HG03060 (cell line): Measurements from ENCODE around the gene F7.

Source experiments
- ATAC-seq: cut with Tn5 transposase; IDR thresholded peaks from one replicate; pipeline ENCODE4 v1.9.1; 2021; ENCODE audit warnings: low read depth, moderate number of reproducible peaks; ENCODE audit not compliant: unreplicated experiment

The F7 gene

GRCh38 chr13:113166681-113167080, 61.1 kb downstream of the F7 start:
- no peak for ATAC-seq

GRCh38 chr13:113167155-113167554, 61.6 kb downstream of the F7 start:
- no peak for ATAC-seq

DNA sequence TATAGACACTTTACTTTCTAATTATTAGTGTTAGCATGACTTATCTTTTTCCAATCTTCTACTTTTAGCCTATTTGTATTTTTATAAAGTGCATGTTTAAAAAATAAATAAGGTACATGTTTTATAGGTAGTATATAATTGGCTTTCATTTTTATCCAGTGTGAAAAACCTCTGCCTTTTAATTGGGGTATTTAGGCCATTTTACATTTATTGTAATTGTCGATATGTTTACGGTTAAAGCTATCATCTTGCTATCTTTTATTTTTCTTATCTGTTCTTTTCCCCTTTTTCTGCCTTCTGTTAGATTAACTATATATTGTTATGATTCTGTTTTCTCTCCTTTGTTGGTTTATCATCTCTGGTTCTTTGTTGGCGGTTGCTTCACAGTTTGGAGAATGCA, 62.0 kb downstream of the F7 start:
- no peak for ATAC-seq

- ATAC-seq = no peak
These were observed 62.6 kb downstream of the F7 start for GRCh38 chr13:113168211-113168610.

GRCh38 chr13:113169277-113170272, 64.0 kb downstream of the F7 start:
- ATAC-seq = no peak
